SK-N-SH (cell line): ENCODE results near the gene NPW. TPM values are rescaled to one million over a fixed set of nuclear protein-coding genes. Genes with fewer than 3 reads are reported as not detected.

ENCODE experiments used
- CTCF ChIA-PET: fragments of 300-600, 350-600 bp; formaldehyde crosslinking; extraction: SDS; loops from one replicate; lab custom pipeline; 2021; lab: Yijun Ruan, JAX
- POLR2A ChIA-PET: fragments of 350-600 bp; sonication (Branson Sonifier 250); formaldehyde crosslinking; extraction: SDS; loops from one replicate; lab custom pipeline; 2020; ENCODE audit warnings: antibody characterized with exemption, inconsistent platforms; lab: Yijun Ruan, JAX
- DNase-seq: peaks from one replicate; pipeline ENCODE4 v3.0.0; 2012
- H2AFZ ChIP-seq: fragments of 200-600 bp; sonication (generic); 2 replicates; pipeline ENCODE4 v1.8.1; 2016; ENCODE audit warnings: antibody characterized with exemption, mild to moderate bottlenecking, low read depth
- H3F3A ChIP-seq: fragments of 200-600 bp; sonication (generic); replicated peaks from 2 replicates; pipeline ENCODE3; 2016; ENCODE audit warnings: antibody characterized with exemption, mild to moderate bottlenecking; ENCODE audit not compliant: insufficient read depth
- H3K27ac ChIP-seq, 2 experiments: fragments of 200-500 bp in 1 of 2; fragments of 200-600 bp in 1 of 2; sonication (Bioruptor generic) in 1 of 2; sonication (generic), shearing (Covaris generic) in 1 of 2; 2 replicates each; pipeline versions ENCODE4 v1.5.1 to v1.6.1; 2014 to 2016; ENCODE audit warnings: low read depth in 2 of 2, inconsistent platforms in 1 of 2, low read length in 1 of 2, mild to moderate bottlenecking in 1 of 2, mixed read lengths in 1 of 2
- H3K27me3 ChIP-seq: fragments of 200-600 bp; sonication (generic), shearing (Covaris generic); 2 replicates; pipeline ENCODE4 v1.6.1; 2016; ENCODE audit warnings: mixed run types; ENCODE audit not compliant: insufficient read depth
- H3K36me3 ChIP-seq, 2 experiments: fragments of 200-500 bp in 1 of 2; fragments of 200-600 bp in 1 of 2; sonication (Bioruptor generic) in 1 of 2; sonication (generic) in 1 of 2; replicated peaks in 1 of 2; 2 replicates each; pipeline versions ENCODE3 to v1.5.1; 2014 to 2016; ENCODE audit warnings: low read length in 1 of 2, mild to moderate bottlenecking in 1 of 2; ENCODE audit not compliant: insufficient read depth in 2 of 2, control insufficient read depth in 1 of 2
- H3K4me1 ChIP-seq, 2 experiments: fragments of 200-500 bp in 1 of 2; fragments of 200-600 bp in 1 of 2; sonication (Bioruptor generic) in 1 of 2; sonication (generic), shearing (Covaris generic) in 1 of 2; 2 replicates each; pipeline versions ENCODE4 v1.5.1 to v1.6.1; 2014 to 2016; ENCODE audit warnings: low read depth in 1 of 2, low read length in 1 of 2, mixed run types in 1 of 2; ENCODE audit not compliant: insufficient read depth in 2 of 2, control insufficient read depth in 1 of 2
- H3K4me2 ChIP-seq: fragments of 200-600 bp; sonication (generic), shearing (Covaris generic); 2 replicates; pipeline ENCODE4 v1.6.1; 2017; ENCODE audit warnings: mixed run types
- H3K4me3 ChIP-seq, 2 experiments: fragments of 200-500 bp in 1 of 2; fragments of 200-600 bp in 1 of 2; sonication (Bioruptor generic) in 1 of 2; sonication (generic), shearing (Covaris generic) in 1 of 2; 2 replicates each; pipeline versions ENCODE4 v1.5.1 to v1.8.1; 2014 to 2016; ENCODE audit warnings: low read depth in 2 of 2, inconsistent platforms in 1 of 2, low read length in 1 of 2, mild to moderate bottlenecking in 1 of 2, mixed read lengths in 1 of 2, moderate library complexity in 1 of 2
- H3K79me2 ChIP-seq: fragments of 200-600 bp; sonication (generic); 2 replicates; pipeline ENCODE4 v1.8.1; 2017; ENCODE audit warnings: mild to moderate bottlenecking; ENCODE audit not compliant: insufficient read depth
- H3K9ac ChIP-seq: fragments of 200-600 bp; sonication (generic); 2 replicates; pipeline ENCODE4 v1.6.1; 2017; ENCODE audit warnings: mixed run types
- H3K9me2 ChIP-seq: fragments of 200-600 bp; sonication (generic); 2 replicates; pipeline ENCODE4 v1.6.1; 2017; ENCODE audit warnings: mixed run types
- H3K9me3 ChIP-seq: fragments of 200-600 bp; sonication (generic); 2 replicates; pipeline ENCODE4 v1.6.1; 2017; ENCODE audit warnings: mixed run types, mild to moderate bottlenecking, moderate library complexity
- H4K20me1 ChIP-seq: fragments of 200-600 bp; sonication (generic); 2 replicates; pipeline ENCODE4 v1.6.1; 2017; ENCODE audit warnings: mild to moderate bottlenecking, mixed run types; ENCODE audit not compliant: insufficient read depth
- CHD2 ChIP-seq: fragments of 150-350 bp; IDR thresholded peaks from 2 replicates; pipeline ENCODE4 v1.6.1; 2018; ENCODE audit warnings: low read length; ENCODE audit not compliant: partially characterized antibody
- CTCF ChIP-seq: fragments of 200-600 bp; sonication (generic); IDR thresholded peaks from 2 replicates; pipeline ENCODE4 v1.6.1; 2017; ENCODE audit warnings: antibody characterized with exemption, mild to moderate bottlenecking, moderate library complexity
- EP300 ChIP-seq, 2 experiments: IDR thresholded peaks; 2 replicates each; pipeline versions ENCODE4 v1.4.0 to v1.6.1; 2012; ENCODE audit warnings: borderline replicate concordance in 1 of 2, low read depth in 1 of 2, low read length in 1 of 2
- GATA2 ChIP-seq: sonication (generic); formaldehyde crosslinking; IDR thresholded peaks from 2 replicates; pipeline ENCODE4 v1.5.0; 2020; ENCODE audit warnings: mild to moderate bottlenecking, missing genetic modification reagents
- MAX ChIP-seq: IDR thresholded peaks from 2 replicates; pipeline ENCODE4 v1.4.0; 2012; ENCODE audit warnings: low read depth
- MEF2A ChIP-seq: IDR thresholded peaks from 2 replicates; pipeline ENCODE4 v1.4.0; 2012; ENCODE audit warnings: low read depth, borderline replicate concordance
- MXI1 ChIP-seq: IDR thresholded peaks from 2 replicates; pipeline ENCODE4 v1.6.1; 2012; ENCODE audit warnings: mild to moderate bottlenecking, low read depth, low read length, improper control_type of control experiment
- NFIC ChIP-seq: IDR thresholded peaks from 2 replicates; pipeline ENCODE4 v1.4.0; 2012; ENCODE audit warnings: borderline replicate concordance
- RCOR1 ChIP-seq: fragments of 150-350 bp; IDR thresholded peaks from 2 replicates; pipeline ENCODE4 v1.6.1; 2017; ENCODE audit warnings: antibody characterized with exemption, low read length
- SIN3A ChIP-seq: IDR thresholded peaks from 2 replicates; pipeline ENCODE4 v1.6.1; 2012; ENCODE audit warnings: low read depth, mild to moderate bottlenecking, low read length, moderate library complexity, borderline replicate concordance
- SMC3 ChIP-seq: IDR thresholded peaks from 2 replicates; pipeline ENCODE4 v1.6.1; 2012; ENCODE audit warnings: low read depth, low read length, improper control_type of control experiment
- TAF1 ChIP-seq: IDR thresholded peaks from 2 replicates; pipeline ENCODE4 v1.6.1; 2012; ENCODE audit warnings: low read depth, mild to moderate bottlenecking, low read length, moderate library complexity, borderline replicate concordance
- USF1 ChIP-seq: IDR thresholded peaks from 2 replicates; pipeline ENCODE4 v1.4.0; 2012; ENCODE audit warnings: low read depth, borderline replicate concordance
- YY1 ChIP-seq: IDR thresholded peaks from 2 replicates; pipeline ENCODE4 v1.4.0; 2012; ENCODE audit warnings: low read depth, mild to moderate bottlenecking
- WGBS: methylation state at CpG from one replicate; pipeline ENCODE4 v1.1.6; 2017; ENCODE audit warnings: low lambda C conversion rate; 5-methylcytosine and 5-hydroxymethylcytosine counted together
- polyA plus RNA-seq, 3 experiments: library from polyadenylated mRNA; depleted of rRNA; stranded (reverse); fragments of >200 nt; gene quantifications; 2 replicates each; pipeline ENCODE4 v1.2.3, GENCODE V29; 2012
- TF ChIP-seq, protein P1 (sequence below): fragments of 150-350 bp; IDR thresholded peaks from 2 replicates; pipeline ENCODE4 v1.6.1; 2017; ENCODE audit warnings: antibody characterized with exemption, low read length, low read depth, borderline replicate concordance
- TF ChIP-seq, protein P2 (sequence below): fragments of 150-350 bp; IDR thresholded peaks from 2 replicates; pipeline ENCODE4 v1.6.1; 2016; ENCODE audit warnings: mild to moderate bottlenecking, low read depth, low read length
- TF ChIP-seq, protein P3 (sequence below): IDR thresholded peaks from 2 replicates; pipeline ENCODE4 v1.6.1; 2012; ENCODE audit warnings: mild to moderate bottlenecking, low read depth, low read length, moderate library complexity

The NPW gene
- polyA plus RNA-seq, 1 of the 3 experiments (the other 2 are of a cell fraction) = 1.1 TPM

DNA sequence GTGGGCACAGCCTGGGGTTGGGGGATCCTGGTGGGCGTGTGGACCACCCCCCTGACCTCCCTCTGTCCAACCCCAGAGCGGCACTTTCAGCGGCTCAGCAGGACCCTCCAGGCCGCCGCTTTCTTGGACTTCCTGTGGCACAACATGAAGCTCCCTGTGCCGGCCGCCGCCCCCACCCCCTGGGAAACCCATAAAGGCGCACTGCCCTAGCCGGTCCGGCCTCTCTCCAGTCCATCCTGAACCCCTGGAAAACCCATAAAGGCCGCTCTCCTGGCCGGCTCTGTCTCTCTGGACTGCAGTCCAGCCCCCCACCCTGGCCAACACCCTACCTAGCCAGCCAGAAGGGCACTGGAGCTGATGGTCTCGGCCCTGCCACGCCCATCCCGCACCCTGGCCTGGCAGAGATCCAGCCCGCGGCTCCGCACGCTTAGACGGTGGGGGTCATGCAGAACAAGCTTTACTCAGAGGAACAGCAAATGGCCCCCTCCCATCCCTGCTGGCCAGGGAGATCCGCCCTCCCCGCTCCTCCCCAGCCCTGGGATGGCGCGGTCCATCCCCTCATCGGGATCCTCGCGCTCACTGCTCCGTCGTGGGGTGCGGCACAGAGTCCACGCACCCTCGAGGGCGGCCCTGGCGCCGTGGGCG, 41.0 kb upstream of the NPW start:
- ChIA-PET CTCF (no interaction called here), POLR2A (no interaction called here)
- Histone ChIP-seq H3K9ac (no peak overlapping the region), H3K9me2 (no peaks in the 10 kb centered on the region), H3K4me2 (no peak overlapping the region), H3K4me1 (peaks cover 0 to 8% of the 10 kb centered on the region in 2 experiments; a peak in 1 of 4 replicates), H3K36me3 (peaks cover 7 to 49% of the 10 kb centered on the region in 2 experiments), H4K20me1 (no peaks in the 10 kb centered on the region), H2AFZ (no peak overlapping the region), H3K9me3 (no peaks in the 10 kb centered on the region), H3K79me2 (peaks cover 6% of the 10 kb centered on the region; the same call in 1 of the 2 replicates), H3K27me3 (no peaks in the 10 kb centered on the region), H3K27ac (no peak overlapping the region), H3F3A (peaks cover 14% of the 10 kb centered on the region), H3K4me3 (no peak overlapping the region)
- WGBS = 98% methylated on average over 11 of the region's 37 CpGs
- no peak for DNase-seq
- TF ChIP-seq CHD2 (no peak), GATA2 (CRISPR knock-in tag) (no peak), SMC3 (no peak), MEF2A (no peak), MAX (no peak), TAF1 (no peak), SIN3A (no peak), MXI1 (no peak), CTCF (no peak), RCOR1 (no peak), EP300 (IDR thresholded peaks at IDR 0.05; ENCODE audit: borderline replicate concordance in 1 of 2, low read depth in 1 of 2, low read length in 1 of 2) (no peak), USF1 (no peak), NFIC (no peak), YY1 (no peak)
- TF ChIP-seq, protein P1, sequence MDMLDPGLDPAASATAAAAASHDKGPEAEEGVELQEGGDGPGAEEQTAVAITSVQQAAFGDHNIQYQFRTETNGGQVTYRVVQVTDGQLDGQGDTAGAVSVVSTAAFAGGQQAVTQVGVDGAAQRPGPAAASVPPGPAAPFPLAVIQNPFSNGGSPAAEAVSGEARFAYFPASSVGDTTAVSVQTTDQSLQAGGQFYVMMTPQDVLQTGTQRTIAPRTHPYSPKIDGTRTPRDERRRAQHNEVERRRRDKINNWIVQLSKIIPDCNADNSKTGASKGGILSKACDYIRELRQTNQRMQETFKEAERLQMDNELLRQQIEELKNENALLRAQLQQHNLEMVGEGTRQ = no peak
- TF ChIP-seq, protein P2, sequence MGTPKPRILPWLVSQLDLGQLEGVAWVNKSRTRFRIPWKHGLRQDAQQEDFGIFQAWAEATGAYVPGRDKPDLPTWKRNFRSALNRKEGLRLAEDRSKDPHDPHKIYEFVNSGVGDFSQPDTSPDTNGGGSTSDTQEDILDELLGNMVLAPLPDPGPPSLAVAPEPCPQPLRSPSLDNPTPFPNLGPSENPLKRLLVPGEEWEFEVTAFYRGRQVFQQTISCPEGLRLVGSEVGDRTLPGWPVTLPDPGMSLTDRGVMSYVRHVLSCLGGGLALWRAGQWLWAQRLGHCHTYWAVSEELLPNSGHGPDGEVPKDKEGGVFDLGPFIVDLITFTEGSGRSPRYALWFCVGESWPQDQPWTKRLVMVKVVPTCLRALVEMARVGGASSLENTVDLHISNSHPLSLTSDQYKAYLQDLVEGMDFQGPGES = no peak
- TF ChIP-seq, protein P3, sequence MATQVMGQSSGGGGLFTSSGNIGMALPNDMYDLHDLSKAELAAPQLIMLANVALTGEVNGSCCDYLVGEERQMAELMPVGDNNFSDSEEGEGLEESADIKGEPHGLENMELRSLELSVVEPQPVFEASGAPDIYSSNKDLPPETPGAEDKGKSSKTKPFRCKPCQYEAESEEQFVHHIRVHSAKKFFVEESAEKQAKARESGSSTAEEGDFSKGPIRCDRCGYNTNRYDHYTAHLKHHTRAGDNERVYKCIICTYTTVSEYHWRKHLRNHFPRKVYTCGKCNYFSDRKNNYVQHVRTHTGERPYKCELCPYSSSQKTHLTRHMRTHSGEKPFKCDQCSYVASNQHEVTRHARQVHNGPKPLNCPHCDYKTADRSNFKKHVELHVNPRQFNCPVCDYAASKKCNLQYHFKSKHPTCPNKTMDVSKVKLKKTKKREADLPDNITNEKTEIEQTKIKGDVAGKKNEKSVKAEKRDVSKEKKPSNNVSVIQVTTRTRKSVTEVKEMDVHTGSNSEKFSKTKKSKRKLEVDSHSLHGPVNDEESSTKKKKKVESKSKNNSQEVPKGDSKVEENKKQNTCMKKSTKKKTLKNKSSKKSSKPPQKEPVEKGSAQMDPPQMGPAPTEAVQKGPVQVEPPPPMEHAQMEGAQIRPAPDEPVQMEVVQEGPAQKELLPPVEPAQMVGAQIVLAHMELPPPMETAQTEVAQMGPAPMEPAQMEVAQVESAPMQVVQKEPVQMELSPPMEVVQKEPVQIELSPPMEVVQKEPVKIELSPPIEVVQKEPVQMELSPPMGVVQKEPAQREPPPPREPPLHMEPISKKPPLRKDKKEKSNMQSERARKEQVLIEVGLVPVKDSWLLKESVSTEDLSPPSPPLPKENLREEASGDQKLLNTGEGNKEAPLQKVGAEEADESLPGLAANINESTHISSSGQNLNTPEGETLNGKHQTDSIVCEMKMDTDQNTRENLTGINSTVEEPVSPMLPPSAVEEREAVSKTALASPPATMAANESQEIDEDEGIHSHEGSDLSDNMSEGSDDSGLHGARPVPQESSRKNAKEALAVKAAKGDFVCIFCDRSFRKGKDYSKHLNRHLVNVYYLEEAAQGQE = no peak
